AG08396 (cell line): ENCODE measurements around the gene KDM4B.
A peak's percentile ranks its signal among the peaks of the same experiment; 100 is the strongest.
"Not testable (repeated sequence)": the region's sequence is repeated elsewhere in the genome, so short reads cannot be mapped to it uniquely, and the experiment has no call there.

Experiments
- DNase-seq: peaks from one replicate; pipeline ENCODE4 v3.0.0; 2012; ENCODE audit warnings: low spot score, mixed read lengths

Gene KDM4B

GRCh38 chr19:4968462-4969291, at the start of gene KDM4B:
Gene KDM4B, plus strand, starts transcription at chr19:4969113. Its CDS starts 63,778 bp downstream, at chr19:5032891.
- DNase-seq, result peak; percentile 100

GRCh38 chr19:4922530-4923275, 46.2 kb upstream of the KDM4B start:
- DNase-seq, result no peak

- DNase-seq, result no peak
Measured at GRCh38 chr19:4923276-4923747, 45.6 kb upstream of the KDM4B start.

GRCh38 chr19:4929186-4929585, 39.7 kb upstream of the KDM4B start:
- no peak for DNase-seq

- no peak for DNase-seq
Measured at GRCh38 chr19:4930664-4931063, 38.2 kb upstream of the KDM4B start.

GRCh38 chr19:4932711-4933110, 36.2 kb upstream of the KDM4B start:
- no peak for DNase-seq

- DNase-seq, result no peak
Measured at GRCh38 chr19:4933528-4933927, 35.4 kb upstream of the KDM4B start.

GRCh38 chr19:4935444-4935843, 33.5 kb upstream of the KDM4B start:
- no peak for DNase-seq

- DNase-seq, result no peak
Measured at GRCh38 chr19:4937060-4937459, 31.9 kb upstream of the KDM4B start.

- DNase-seq, result not testable (repeated sequence)
Measured at GRCh38 chr19:4938461-4938860, 30.5 kb upstream of the KDM4B start.

GRCh38 chr19:4939466-4939865, 29.4 kb upstream of the KDM4B start:
- no peak for DNase-seq

- DNase-seq, result not testable (repeated sequence)
Measured at GRCh38 chr19:4941638-4942169, 27.2 kb upstream of the KDM4B start.

- not testable (repeated sequence) for DNase-seq
Measured at GRCh38 chr19:4950650-4951049, 18.3 kb upstream of the KDM4B start.

- DNase-seq, result no peak
Measured at GRCh38 chr19:4951656-4952055, 17.3 kb upstream of the KDM4B start.

GRCh38 chr19:4952945-4953344, 16.0 kb upstream of the KDM4B start:
- no peak for DNase-seq

- not testable (repeated sequence) for DNase-seq
Measured at GRCh38 chr19:4954320-4955149, 14.4 kb upstream of the KDM4B start.

- no peak for DNase-seq
Measured at GRCh38 chr19:4955274-4955673, 13.6 kb upstream of the KDM4B start.

GRCh38 chr19:4957981-4958380, 10.9 kb upstream of the KDM4B start:
- DNase-seq, result no peak

GRCh38 chr19:4962085-4962619, 6.8 kb upstream of the KDM4B start:
- DNase-seq, result no peak

- DNase-seq, result no peak
Measured at GRCh38 chr19:4965061-4965460, 3.9 kb upstream of the KDM4B start.

GRCh38 chr19:4966591-4966990, 2.3 kb upstream of the KDM4B start:
- no peak for DNase-seq
